H1 (cell line): Measurements from ENCODE around the gene OR2V1. TPM values are rescaled to one million over a fixed set of nuclear protein-coding genes. Genes with fewer than 3 reads are reported as not detected.

Experiments
- CBX8 ChIP-seq: fragments of 300-800, 300-1000 bp; sonication (generic); IDR thresholded peaks from 2 replicates; pipeline ENCODE4 v1.7.1; 2016; ENCODE audit warnings: low read depth, low read length, borderline replicate concordance
- CHD1 ChIP-seq: IDR thresholded peaks from 2 replicates; pipeline ENCODE4 v1.6.1; 2012; ENCODE audit warnings: low read depth, low read length, improper control_type of control experiment
- CHD2 ChIP-seq: IDR thresholded peaks from 2 replicates; pipeline ENCODE4 v1.6.1; 2012; ENCODE audit warnings: low read length, improper control_type of control experiment
- GABPA ChIP-seq: IDR thresholded peaks from 2 replicates; pipeline ENCODE4 v1.6.1; 2011; ENCODE audit warnings: mild to moderate bottlenecking, low read length, moderate library complexity, borderline replicate concordance; ENCODE audit not compliant: insufficient read depth
- JUN ChIP-seq: IDR thresholded peaks from 2 replicates; pipeline ENCODE4 v1.6.1; 2011; ENCODE audit warnings: low read depth, mild to moderate bottlenecking, improper control_type of control experiment, low read length
- KDM4A ChIP-seq: IDR thresholded peaks from one replicate; pipeline ENCODE4 v1.7.1; 2012; ENCODE audit warnings: low read depth, mild to moderate bottlenecking, moderate library complexity, low read length, inconsistent platforms; ENCODE audit not compliant: severe bottlenecking
- NRF1 ChIP-seq: IDR thresholded peaks from 2 replicates; pipeline ENCODE4 v1.6.1; 2011; ENCODE audit warnings: mild to moderate bottlenecking, low read depth, low read length, improper control_type of control experiment
- SRF ChIP-seq: IDR thresholded peaks from 2 replicates; pipeline ENCODE4 v1.6.1; 2011; ENCODE audit warnings: mild to moderate bottlenecking, low read depth, low read length, moderate library complexity
- polyA plus RNA-seq, 7 experiments: library from polyadenylated mRNA; depleted of rRNA in 3 of 7; stranded (reverse) in 5 of 7; unstranded in 2 of 7; fragments of >200 nt in 5 of 7; fragments of 200-250 nt in 2 of 7; gene quantifications; 1 replicate in 5 of 7; 2 replicates in 1 of 7; 4 replicates in 1 of 7; pipeline versions ENCODE4 v1.2.1 to v1.2.3, GENCODE V29; 2011 to 2013; ENCODE audit warnings: missing spikeins in 2 of 7, mixed read lengths in 2 of 7
- total RNA-seq: library from RNA; stranded (reverse); fragmentation: NEBNext Ultra II Directional; extraction: Animal tissue kit (Norgen Biotek cat#: 25700); gene quantifications from 2 replicates; pipeline ENCODE4 v1.2.1, GENCODE V29; 2021
- TF ChIP-seq, protein P1 (sequence below): fragments of 300-600 bp; sonication (generic); IDR thresholded peaks from 2 replicates; pipeline ENCODE4 v1.7.1; 2012; ENCODE audit warnings: low read length, moderate library complexity, mild to moderate bottlenecking, inconsistent platforms; ENCODE audit not compliant: insufficient replicate concordance

The OR2V1 gene
- total and polyA plus RNA-seq, 2 of the 8 experiments (the other 6 are each of a cell fraction or from before 2014, with no cell fraction given), result not detected

DNA sequence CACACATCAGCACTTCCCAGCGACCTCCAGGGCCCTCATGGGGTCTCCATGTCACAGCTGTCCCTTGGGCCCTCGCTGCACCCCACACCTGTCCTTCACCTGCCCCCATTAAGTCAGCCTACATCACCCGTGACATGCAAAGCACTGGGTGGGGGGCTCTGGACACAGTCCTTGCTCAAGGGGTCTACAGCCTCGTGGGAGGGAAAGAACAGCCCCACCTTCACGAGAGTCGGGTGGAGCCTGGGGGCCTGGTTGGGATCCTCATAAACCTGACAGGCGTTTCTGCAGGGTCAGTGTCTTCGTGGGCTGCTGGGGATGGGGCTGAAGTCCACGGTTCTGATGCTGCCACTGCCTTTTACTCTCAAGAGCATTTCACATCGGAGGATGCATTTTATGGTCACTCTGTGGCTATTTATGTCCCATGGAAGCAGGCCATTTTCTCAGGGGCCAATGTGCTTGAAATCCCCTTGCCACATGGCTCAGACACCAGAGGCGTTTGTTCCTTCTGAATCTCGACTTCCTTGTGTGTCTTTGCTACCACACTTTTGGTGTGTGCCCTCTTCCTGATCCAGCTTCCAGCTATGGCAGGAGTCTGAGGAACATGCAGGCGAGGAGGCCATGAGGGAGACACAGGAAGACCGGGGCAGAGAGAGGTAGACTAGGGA lies at the start of gene OR2V1 (continued):
- no peak for TF ChIP-seq JUN
- no peak for TF ChIP-seq KDM4A
- TF ChIP-seq CHD1, result no peak
- TF ChIP-seq, protein P1, sequence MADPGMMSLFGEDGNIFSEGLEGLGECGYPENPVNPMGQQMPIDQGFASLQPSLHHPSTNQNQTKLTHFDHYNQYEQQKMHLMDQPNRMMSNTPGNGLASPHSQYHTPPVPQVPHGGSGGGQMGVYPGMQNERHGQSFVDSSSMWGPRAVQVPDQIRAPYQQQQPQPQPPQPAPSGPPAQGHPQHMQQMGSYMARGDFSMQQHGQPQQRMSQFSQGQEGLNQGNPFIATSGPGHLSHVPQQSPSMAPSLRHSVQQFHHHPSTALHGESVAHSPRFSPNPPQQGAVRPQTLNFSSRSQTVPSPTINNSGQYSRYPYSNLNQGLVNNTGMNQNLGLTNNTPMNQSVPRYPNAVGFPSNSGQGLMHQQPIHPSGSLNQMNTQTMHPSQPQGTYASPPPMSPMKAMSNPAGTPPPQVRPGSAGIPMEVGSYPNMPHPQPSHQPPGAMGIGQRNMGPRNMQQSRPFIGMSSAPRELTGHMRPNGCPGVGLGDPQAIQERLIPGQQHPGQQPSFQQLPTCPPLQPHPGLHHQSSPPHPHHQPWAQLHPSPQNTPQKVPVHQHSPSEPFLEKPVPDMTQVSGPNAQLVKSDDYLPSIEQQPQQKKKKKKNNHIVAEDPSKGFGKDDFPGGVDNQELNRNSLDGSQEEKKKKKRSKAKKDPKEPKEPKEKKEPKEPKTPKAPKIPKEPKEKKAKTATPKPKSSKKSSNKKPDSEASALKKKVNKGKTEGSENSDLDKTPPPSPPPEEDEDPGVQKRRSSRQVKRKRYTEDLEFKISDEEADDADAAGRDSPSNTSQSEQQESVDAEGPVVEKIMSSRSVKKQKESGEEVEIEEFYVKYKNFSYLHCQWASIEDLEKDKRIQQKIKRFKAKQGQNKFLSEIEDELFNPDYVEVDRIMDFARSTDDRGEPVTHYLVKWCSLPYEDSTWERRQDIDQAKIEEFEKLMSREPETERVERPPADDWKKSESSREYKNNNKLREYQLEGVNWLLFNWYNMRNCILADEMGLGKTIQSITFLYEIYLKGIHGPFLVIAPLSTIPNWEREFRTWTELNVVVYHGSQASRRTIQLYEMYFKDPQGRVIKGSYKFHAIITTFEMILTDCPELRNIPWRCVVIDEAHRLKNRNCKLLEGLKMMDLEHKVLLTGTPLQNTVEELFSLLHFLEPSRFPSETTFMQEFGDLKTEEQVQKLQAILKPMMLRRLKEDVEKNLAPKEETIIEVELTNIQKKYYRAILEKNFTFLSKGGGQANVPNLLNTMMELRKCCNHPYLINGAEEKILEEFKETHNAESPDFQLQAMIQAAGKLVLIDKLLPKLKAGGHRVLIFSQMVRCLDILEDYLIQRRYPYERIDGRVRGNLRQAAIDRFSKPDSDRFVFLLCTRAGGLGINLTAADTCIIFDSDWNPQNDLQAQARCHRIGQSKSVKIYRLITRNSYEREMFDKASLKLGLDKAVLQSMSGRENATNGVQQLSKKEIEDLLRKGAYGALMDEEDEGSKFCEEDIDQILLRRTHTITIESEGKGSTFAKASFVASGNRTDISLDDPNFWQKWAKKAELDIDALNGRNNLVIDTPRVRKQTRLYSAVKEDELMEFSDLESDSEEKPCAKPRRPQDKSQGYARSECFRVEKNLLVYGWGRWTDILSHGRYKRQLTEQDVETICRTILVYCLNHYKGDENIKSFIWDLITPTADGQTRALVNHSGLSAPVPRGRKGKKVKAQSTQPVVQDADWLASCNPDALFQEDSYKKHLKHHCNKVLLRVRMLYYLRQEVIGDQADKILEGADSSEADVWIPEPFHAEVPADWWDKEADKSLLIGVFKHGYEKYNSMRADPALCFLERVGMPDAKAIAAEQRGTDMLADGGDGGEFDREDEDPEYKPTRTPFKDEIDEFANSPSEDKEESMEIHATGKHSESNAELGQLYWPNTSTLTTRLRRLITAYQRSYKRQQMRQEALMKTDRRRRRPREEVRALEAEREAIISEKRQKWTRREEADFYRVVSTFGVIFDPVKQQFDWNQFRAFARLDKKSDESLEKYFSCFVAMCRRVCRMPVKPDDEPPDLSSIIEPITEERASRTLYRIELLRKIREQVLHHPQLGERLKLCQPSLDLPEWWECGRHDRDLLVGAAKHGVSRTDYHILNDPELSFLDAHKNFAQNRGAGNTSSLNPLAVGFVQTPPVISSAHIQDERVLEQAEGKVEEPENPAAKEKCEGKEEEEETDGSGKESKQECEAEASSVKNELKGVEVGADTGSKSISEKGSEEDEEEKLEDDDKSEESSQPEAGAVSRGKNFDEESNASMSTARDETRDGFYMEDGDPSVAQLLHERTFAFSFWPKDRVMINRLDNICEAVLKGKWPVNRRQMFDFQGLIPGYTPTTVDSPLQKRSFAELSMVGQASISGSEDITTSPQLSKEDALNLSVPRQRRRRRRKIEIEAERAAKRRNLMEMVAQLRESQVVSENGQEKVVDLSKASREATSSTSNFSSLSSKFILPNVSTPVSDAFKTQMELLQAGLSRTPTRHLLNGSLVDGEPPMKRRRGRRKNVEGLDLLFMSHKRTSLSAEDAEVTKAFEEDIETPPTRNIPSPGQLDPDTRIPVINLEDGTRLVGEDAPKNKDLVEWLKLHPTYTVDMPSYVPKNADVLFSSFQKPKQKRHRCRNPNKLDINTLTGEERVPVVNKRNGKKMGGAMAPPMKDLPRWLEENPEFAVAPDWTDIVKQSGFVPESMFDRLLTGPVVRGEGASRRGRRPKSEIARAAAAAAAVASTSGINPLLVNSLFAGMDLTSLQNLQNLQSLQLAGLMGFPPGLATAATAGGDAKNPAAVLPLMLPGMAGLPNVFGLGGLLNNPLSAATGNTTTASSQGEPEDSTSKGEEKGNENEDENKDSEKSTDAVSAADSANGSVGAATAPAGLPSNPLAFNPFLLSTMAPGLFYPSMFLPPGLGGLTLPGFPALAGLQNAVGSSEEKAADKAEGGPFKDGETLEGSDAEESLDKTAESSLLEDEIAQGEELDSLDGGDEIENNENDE, result no peak
- TF ChIP-seq CBX8, result no peak
- no peak for TF ChIP-seq SRF
- TF ChIP-seq GABPA, result no peak
- TF ChIP-seq NRF1, result no peak
- no peak for TF ChIP-seq CHD2
